Peyer's patch (tissue), 4 donors: Measurements from ENCODE around the gene KIF26B.

ENCODE experiments used
- POLR2A ChIP-seq, 2 donors: fragments of 450-650 bp; IDR thresholded peaks; one replicate each; pipeline ENCODE4 v1.5.1; 2017; ENCODE audit warnings: antibody characterized with exemption in 2 of 2, mild to moderate bottlenecking in 2 of 2, moderate library complexity in 2 of 2
- TF ChIP-seq, protein P1 (sequence below), 6 experiments: fragments of 450-650 bp in 4 of 6; fragments of 200-600 bp in 2 of 6; sonication (generic) in 1 of 6; IDR thresholded peaks; one replicate each; pipeline ENCODE4 v1.5.1; 2017 to 2019; ENCODE audit warnings: antibody characterized with exemption in 6 of 6, mild to moderate bottlenecking in 3 of 6, moderate library complexity in 1 of 6

DNA sequence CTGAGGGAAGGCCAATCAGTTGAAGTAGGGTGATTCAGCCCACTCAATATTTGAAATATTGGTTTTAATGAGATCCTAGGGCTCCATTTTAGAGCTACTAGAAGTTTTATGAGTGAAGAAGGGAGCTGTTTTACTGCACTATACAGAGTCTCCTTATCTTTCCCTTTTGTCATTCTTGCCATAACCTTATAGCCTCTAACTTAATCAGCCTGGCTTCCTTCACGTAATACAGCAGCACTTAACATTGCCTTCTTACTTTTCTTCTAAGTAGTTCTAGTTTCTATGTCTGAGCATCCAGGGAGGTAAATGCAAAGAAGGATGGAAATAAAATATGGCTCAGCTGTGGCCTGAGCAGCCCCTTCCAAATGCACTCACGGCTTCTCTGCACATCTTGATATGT lies 299.3 kb downstream of the KIF26B start:
- TF ChIP-seq, protein P1, sequence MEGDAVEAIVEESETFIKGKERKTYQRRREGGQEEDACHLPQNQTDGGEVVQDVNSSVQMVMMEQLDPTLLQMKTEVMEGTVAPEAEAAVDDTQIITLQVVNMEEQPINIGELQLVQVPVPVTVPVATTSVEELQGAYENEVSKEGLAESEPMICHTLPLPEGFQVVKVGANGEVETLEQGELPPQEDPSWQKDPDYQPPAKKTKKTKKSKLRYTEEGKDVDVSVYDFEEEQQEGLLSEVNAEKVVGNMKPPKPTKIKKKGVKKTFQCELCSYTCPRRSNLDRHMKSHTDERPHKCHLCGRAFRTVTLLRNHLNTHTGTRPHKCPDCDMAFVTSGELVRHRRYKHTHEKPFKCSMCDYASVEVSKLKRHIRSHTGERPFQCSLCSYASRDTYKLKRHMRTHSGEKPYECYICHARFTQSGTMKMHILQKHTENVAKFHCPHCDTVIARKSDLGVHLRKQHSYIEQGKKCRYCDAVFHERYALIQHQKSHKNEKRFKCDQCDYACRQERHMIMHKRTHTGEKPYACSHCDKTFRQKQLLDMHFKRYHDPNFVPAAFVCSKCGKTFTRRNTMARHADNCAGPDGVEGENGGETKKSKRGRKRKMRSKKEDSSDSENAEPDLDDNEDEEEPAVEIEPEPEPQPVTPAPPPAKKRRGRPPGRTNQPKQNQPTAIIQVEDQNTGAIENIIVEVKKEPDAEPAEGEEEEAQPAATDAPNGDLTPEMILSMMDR (IDR thresholded peaks at IDR 0.05) = no peak
- no peak for TF ChIP-seq POLR2A (IDR thresholded peaks at IDR 0.05)
